AG10803 (cell line): Measurements from ENCODE around the gene MTA1.

ENCODE experiments used
- DNase-seq: peaks from one replicate; pipeline ENCODE4 v3.0.0; 2010; ENCODE audit warnings: low read depth
- H3K4me3 ChIP-seq: 2 replicates; pipeline ENCODE4 v1.5.1; 2011; ENCODE audit warnings: mild to moderate bottlenecking, low read length, control low read depth
- TF ChIP-seq, protein P1 (sequence below): conservative IDR thresholded peaks from 2 replicates; pipeline ENCODE4 v1.5.1; 2011; ENCODE audit warnings: mild to moderate bottlenecking, low read length, control low read depth, inconsistent platforms

MTA1 gene

DNA sequence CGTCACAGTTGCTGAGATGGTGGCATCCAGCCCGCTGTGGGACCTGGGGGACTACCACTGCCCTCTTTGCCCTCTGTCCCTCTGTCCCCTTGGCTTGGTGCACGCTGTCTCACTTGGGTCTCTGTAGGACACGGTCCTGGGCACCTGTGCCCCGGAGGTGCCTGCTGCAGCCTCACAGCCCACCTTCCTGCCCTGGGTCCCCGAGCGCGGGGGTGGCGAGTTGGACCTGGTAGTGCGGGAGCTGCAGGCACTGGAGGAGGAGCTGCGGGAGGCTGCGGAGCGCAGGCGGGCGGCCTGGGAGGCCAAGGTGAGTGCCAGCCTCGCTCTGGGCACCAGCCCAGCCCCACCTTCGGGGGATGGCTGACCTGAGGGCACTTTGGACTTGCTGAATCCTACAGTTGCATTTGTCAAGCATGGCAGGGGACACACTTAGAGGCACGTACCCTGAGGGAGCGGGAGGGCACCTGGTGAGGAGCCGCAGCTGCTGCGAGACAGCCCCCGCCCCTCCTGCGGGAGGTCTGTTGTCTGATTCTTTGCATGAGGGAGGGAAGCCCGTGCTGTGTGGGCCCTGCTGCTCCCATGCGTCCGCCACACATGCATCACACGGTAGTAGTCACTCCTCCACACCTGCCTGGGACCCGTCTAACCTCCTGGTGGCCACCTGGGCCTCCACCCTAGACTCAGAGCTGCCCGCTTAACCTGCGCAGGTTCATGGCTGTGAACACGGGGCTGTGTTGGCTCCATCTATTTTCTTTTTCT lies 78.2 kb downstream of the MTA1 start:
- TF ChIP-seq, protein P1, sequence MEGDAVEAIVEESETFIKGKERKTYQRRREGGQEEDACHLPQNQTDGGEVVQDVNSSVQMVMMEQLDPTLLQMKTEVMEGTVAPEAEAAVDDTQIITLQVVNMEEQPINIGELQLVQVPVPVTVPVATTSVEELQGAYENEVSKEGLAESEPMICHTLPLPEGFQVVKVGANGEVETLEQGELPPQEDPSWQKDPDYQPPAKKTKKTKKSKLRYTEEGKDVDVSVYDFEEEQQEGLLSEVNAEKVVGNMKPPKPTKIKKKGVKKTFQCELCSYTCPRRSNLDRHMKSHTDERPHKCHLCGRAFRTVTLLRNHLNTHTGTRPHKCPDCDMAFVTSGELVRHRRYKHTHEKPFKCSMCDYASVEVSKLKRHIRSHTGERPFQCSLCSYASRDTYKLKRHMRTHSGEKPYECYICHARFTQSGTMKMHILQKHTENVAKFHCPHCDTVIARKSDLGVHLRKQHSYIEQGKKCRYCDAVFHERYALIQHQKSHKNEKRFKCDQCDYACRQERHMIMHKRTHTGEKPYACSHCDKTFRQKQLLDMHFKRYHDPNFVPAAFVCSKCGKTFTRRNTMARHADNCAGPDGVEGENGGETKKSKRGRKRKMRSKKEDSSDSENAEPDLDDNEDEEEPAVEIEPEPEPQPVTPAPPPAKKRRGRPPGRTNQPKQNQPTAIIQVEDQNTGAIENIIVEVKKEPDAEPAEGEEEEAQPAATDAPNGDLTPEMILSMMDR, result no peak
- DNase-seq, result no peak
- H3K4me3 ChIP-seq, result no peak overlapping the region

DNA sequence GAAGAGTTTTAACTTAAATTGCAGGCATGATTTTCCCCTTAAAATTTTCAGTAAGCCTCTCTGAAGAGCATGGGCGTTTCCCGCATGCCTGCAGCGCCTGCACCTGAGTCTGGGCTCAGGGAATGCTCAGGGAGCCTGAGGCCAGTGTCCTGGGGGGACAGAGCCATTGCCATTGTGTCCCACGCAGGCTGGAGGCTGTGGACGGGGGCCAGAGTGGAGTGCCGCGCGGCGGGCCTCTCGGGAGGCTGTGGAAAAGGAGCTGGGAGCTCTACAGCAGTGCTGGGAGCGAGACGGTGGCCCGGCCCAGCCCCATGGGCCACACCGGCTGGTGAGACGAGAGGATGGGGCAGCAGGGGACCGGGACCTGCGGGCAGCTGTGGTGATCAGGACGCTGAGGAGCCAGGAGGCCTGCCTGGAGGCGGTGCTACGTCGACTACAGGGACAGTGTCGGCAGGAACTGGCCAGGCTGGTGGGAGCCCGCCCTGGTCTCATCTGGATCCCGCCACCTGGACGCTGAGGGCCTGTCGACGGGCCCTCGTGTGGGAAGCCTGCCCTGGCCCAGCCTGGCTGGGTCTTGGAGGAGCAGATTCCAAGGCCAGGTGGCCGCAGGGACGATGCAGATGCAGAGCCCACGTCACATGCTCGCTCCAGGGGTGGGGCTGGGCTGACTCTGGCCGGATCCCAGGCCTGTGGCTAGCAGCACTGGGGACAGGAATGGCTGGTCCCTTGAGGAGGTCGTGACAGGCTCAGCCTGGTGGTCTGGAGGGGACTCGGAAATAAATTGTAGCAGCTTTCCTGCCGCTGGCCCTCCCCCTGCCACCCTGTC lies 79.0 kb downstream of the MTA1 start:
- TF ChIP-seq, protein P1, result no peak
- H3K4me3 ChIP-seq, result no peak overlapping the region
- DNase-seq, result no peak

DNA sequence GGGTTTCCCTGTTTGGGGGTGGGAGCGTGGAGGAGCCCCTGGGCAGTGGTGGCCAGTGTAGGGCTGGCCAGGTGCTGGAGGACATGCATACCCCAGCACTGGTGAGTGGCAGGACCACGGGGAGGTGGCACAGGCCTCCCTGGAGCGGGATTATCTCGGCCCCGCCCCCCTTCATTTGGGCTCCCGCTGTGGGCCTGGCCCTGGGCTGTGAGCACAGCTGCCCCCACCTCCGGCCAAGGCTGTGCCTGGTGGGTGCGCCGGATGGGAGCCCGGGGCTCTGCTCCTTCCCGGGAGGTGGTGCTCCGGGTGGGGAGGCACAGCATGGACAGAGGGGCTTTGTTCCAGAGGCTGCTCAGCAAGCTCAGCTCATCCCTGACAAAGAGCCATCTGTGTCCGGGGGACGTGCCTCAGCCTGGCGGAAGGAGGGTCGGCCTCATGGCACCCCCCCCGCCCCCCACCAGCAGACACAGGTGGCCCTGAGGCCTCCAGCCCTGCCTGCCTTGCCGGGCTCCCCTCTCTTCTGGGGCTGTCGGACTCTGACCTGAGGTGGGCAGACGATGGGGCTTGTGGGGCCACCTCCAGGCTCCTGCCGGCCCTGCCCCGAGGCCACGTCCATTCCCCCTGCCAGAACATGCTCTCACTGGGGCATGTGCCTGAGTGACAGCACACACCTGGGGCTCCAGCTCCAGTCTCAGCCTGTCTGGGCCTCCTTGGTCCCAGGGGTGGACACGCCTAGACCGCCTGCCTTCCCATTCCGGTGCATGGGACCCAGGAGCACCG lies 79.8 kb downstream of the MTA1 start:
- TF ChIP-seq, protein P1, result no peak
- H3K4me3 ChIP-seq, result no peak overlapping the region
- DNase-seq, result no peak

DNA sequence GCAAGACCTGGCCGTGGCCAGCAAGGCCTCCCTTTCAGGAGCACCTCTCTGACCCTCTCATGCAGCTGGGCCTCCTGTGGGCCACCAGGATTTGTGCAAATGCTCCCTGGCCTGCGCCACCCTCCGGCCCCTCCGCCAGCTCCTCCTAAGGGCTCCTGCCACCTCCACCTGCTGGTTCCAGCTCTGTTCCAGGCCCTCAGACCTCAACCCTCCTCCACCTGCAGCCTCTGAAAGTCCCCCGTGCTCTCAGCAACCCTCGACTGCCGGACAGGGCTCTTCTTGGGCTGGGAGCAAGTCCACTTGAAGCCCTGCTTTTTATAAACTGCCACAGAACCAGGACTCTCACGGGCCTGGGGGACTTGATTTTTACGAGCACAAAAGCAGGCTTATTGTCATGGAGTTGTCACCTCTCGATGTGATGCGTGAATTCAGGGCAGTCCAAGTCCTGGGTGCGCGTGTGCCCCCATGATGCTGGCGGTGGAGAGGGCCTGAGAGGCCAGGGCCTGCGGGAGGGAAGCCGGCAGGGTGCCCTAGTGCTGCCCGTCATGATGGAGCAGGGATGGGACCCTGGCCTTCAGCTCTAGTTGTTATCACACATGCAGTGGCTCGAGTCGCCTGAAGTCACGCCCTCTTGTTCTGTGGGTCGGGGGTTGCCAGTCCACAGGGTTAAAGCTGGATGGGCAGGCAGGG lies 80.6 kb downstream of the MTA1 start:
- TF ChIP-seq, protein P1, result no peak
- H3K4me3 ChIP-seq, result no peak overlapping the region
- no peak for DNase-seq

DNA sequence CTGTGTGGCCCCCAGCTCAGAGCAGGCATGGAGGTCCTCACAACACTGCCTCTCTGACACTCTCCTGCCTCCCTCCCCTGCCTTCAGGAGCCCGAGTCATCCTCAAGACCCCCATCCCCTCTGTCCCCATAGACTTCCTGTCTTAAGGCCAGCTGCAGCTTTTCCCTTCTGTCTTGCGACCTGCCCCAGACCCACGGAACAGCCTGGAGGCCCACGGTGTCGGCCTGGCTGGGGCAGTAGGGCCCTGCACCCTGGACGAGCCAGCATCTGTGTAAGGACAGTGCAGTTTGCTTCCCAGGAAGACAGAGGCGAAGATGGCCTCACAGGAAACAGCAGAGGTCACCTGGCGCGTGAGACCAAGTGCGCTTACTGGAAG lies 81.1 kb downstream of the MTA1 start:
- TF ChIP-seq, protein P1, result no peak
- no peak for DNase-seq
- H3K4me3 ChIP-seq, result no peak overlapping the region

DNA sequence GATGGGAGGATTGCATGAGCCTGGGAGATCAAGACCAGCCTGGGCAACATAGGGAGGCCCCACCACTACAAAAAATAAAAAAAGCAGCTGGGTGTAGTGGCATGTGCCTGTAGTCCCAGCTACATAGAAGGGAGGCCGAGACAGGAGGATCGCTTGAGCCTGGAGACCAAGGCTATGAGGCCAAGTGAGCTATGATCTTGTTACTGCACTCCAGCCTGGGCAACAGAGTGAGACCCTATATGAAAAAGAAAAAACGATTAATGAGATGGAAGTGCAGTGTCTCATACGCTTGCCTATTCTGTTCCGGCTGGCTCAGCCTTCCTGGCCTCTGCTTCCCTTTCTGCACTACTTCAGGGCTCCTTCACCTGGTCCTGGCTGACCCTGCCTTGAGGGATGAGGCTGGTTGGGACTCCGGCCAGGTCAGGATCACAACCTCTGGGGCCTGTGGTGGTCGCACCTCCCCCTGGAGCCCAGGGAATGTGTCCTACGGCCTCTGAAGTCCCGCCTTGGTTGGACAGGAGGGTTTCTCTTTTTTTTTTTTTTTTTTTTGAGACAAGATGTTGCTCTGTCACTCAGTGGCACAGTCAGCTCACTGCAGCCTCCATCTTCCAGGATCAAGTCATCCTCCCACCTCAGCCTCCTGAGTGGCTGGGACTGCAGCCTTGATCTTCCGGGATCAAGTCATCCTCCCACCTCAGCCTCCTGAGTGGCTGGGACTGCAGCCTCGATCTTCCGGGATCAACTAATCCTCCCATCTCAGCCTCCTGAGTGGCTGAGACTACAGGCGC lies 82.1 kb downstream of the MTA1 start:
- no peak for DNase-seq
- TF ChIP-seq, protein P1, result no peak

More for the DNA sequence above, 82.1 kb downstream of the MTA1 start:
- no peak overlapping the region for H3K4me3 ChIP-seq
